PFSK-1 (cell line): ENCODE data around the gene PTGER4.

ENCODE experiments used
- FOXP2 ChIP-seq: optimal IDR thresholded peaks from 2 replicates; pipeline ENCODE3; 2011; ENCODE audit warnings: borderline replicate concordance, control low read depth, inconsistent platforms; ENCODE audit not compliant: insufficient read depth; ENCODE audit errors: extremely low read length, extremely low read depth
- POLR2AphosphoS5 ChIP-seq: IDR thresholded peaks from 2 replicates; pipeline ENCODE4 v1.6.1; 2012; ENCODE audit warnings: low read depth, mild to moderate bottlenecking, control low read depth, low read length, moderate library complexity
- SIN3A ChIP-seq: IDR thresholded peaks from 2 replicates; pipeline ENCODE4 v1.6.1; 2012; ENCODE audit warnings: mild to moderate bottlenecking, low read length, moderate library complexity, borderline replicate concordance; ENCODE audit not compliant: insufficient read depth
- TAF1 ChIP-seq: IDR thresholded peaks from 2 replicates; pipeline ENCODE4 v1.6.1; 2012; ENCODE audit warnings: low read length, control low read depth, borderline replicate concordance; ENCODE audit not compliant: insufficient read depth
- TF ChIP-seq, protein P1 (sequence below), 2 experiments: IDR thresholded peaks; 2 replicates each; pipeline versions ENCODE4 v1.6.1 to v1.8.0; 2011 to 2012; ENCODE audit warnings: low read depth in 2 of 2, low read length in 2 of 2, control low read depth in 1 of 2, inconsistent platforms in 1 of 2, mild to moderate bottlenecking in 1 of 2, moderate library complexity in 1 of 2; ENCODE audit not compliant: insufficient read depth in 1 of 2

PTGER4 gene

GRCh38 chr5:40734986-40735385 lies 55.3 kb downstream of the PTGER4 start:
- TF ChIP-seq FOXP2 (no peak), SIN3A (no peak), POLR2AphosphoS5 (no peak), TAF1 (no peak)
- TF ChIP-seq, protein P1, sequence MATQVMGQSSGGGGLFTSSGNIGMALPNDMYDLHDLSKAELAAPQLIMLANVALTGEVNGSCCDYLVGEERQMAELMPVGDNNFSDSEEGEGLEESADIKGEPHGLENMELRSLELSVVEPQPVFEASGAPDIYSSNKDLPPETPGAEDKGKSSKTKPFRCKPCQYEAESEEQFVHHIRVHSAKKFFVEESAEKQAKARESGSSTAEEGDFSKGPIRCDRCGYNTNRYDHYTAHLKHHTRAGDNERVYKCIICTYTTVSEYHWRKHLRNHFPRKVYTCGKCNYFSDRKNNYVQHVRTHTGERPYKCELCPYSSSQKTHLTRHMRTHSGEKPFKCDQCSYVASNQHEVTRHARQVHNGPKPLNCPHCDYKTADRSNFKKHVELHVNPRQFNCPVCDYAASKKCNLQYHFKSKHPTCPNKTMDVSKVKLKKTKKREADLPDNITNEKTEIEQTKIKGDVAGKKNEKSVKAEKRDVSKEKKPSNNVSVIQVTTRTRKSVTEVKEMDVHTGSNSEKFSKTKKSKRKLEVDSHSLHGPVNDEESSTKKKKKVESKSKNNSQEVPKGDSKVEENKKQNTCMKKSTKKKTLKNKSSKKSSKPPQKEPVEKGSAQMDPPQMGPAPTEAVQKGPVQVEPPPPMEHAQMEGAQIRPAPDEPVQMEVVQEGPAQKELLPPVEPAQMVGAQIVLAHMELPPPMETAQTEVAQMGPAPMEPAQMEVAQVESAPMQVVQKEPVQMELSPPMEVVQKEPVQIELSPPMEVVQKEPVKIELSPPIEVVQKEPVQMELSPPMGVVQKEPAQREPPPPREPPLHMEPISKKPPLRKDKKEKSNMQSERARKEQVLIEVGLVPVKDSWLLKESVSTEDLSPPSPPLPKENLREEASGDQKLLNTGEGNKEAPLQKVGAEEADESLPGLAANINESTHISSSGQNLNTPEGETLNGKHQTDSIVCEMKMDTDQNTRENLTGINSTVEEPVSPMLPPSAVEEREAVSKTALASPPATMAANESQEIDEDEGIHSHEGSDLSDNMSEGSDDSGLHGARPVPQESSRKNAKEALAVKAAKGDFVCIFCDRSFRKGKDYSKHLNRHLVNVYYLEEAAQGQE (IDR thresholded peaks at IDR 0.05; ENCODE audit: insufficient read depth in 1 of 2, low read depth in 2 of 2, low read length in 2 of 2), result no peak

DNA sequence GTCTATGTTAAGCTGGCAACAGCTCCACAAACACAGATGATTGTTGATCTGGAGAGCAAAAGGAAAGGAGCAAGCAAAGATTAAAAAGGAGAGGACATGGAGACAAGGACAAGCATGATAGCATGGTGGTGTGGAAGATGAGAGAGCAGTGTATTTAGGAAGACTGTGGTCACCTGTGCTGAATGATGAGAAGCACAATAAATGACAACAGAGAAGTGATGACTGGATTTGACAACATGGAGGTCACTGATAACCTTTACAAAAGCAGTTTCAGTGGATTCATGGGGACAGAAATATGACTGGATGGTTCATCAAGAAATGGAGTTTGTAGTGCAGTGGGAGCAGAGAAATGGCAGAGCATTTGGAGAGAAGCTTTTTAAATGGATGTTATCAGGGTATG lies 55.9 kb downstream of the PTGER4 start:
- TF ChIP-seq SIN3A (no peak), TAF1 (no peak), POLR2AphosphoS5 (no peak), FOXP2 (no peak)
- TF ChIP-seq, protein P1 (IDR thresholded peaks at IDR 0.05; ENCODE audit: insufficient read depth in 1 of 2, low read depth in 2 of 2, low read length in 2 of 2), result no peak

- TF ChIP-seq TAF1 (no peak), FOXP2 (no peak), POLR2AphosphoS5 (no peak), SIN3A (no peak)
- TF ChIP-seq, protein P1 (IDR thresholded peaks at IDR 0.05; ENCODE audit: insufficient read depth in 1 of 2, low read depth in 2 of 2, low read length in 2 of 2), result no peak
These were observed 56.6 kb downstream of the PTGER4 start for GRCh38 chr5:40736103-40736875.

GRCh38 chr5:40738502-40738901 lies 58.8 kb downstream of the PTGER4 start:
- no peak for TF ChIP-seq TAF1
- TF ChIP-seq, protein P1 (IDR thresholded peaks at IDR 0.05; ENCODE audit: insufficient read depth in 1 of 2, low read depth in 2 of 2, low read length in 2 of 2), result no peak
